Keratinocyte (primary cell): ENCODE results near the gene TMED7. TPM values are rescaled to one million over a fixed set of nuclear protein-coding genes. Genes with fewer than 3 reads are reported as not detected.

Experiments
- DNase-seq: peaks from one replicate; pipeline ENCODE4 v3.0.0-alpha.2; 2011; ENCODE audit warnings: low read depth, missing footprints, low spot score
- FAIRE-seq: peaks from 2 replicates; lab custom pipeline; 2011; peaks lifted over from hg19 to GRCh38; lab: Jason Lieb, UNC
- H2AFZ ChIP-seq: 2 replicates; pipeline ENCODE4 v1.6.0; 2012; ENCODE audit warnings: low read length, control low read depth, inconsistent platforms; ENCODE audit not compliant: control insufficient read depth
- H3K27ac ChIP-seq: 2 replicates; pipeline ENCODE4 v1.5.1; 2011; ENCODE audit warnings: low read length; ENCODE audit not compliant: control insufficient read depth, insufficient read depth
- H3K27me3 ChIP-seq: 3 replicates; pipeline ENCODE4 v1.6.0; 2011; ENCODE audit warnings: low read length; ENCODE audit not compliant: control insufficient read depth, insufficient read depth; ENCODE audit errors: extremely low read depth
- H3K36me3 ChIP-seq, 2 experiments: 2 replicates in 1 of 2; 3 replicates in 1 of 2; pipeline ENCODE4 v1.5.1; 2011; ENCODE audit warnings: low read length in 2 of 2, mild to moderate bottlenecking in 1 of 2; ENCODE audit not compliant: control insufficient read depth in 2 of 2, insufficient read depth in 2 of 2; ENCODE audit errors: extremely low read depth in 1 of 2
- H3K4me1 ChIP-seq: 3 replicates; pipeline ENCODE4 v1.5.1; 2011; ENCODE audit warnings: low read length; ENCODE audit not compliant: control insufficient read depth, insufficient read depth; ENCODE audit errors: extremely low read depth
- H3K4me2 ChIP-seq: 3 replicates; pipeline ENCODE4 v1.6.0; 2011; ENCODE audit warnings: low read depth, low read length; ENCODE audit not compliant: control insufficient read depth, insufficient read depth; ENCODE audit errors: extremely low read depth
- H3K4me3 ChIP-seq, 3 experiments: fragments of 200-600 bp in 1 of 3; sonication (generic) in 1 of 3; 2 replicates in 2 of 3; 3 replicates in 1 of 3; pipeline ENCODE4 v1.5.1; 2011 to 2016; ENCODE audit warnings: low read length in 3 of 3, mild to moderate bottlenecking in 3 of 3, control low read depth in 2 of 3, inconsistent platforms in 1 of 3, low read depth in 1 of 3, mixed read lengths in 1 of 3, mixed run types in 1 of 3, moderate library complexity in 1 of 3; ENCODE audit not compliant: control insufficient read depth in 2 of 3, insufficient read depth in 2 of 3; ENCODE audit errors: extremely low read depth in 1 of 3
- H3K79me2 ChIP-seq: 2 replicates; pipeline ENCODE4 v1.6.0; 2012; ENCODE audit warnings: low read length; ENCODE audit not compliant: control insufficient read depth, insufficient read depth
- H3K9ac ChIP-seq: 3 replicates; pipeline ENCODE4 v1.6.0; 2011; ENCODE audit warnings: low read length; ENCODE audit not compliant: control insufficient read depth, insufficient read depth; ENCODE audit errors: extremely low read depth
- H3K9me1 ChIP-seq: 3 replicates; pipeline ENCODE4 v1.6.0; 2011; ENCODE audit warnings: low read length; ENCODE audit not compliant: control insufficient read depth, insufficient read depth; ENCODE audit errors: extremely low read depth
- H3K9me3 ChIP-seq: 2 replicates; pipeline ENCODE4 v1.5.1; 2012; ENCODE audit warnings: low read depth, low read length; ENCODE audit not compliant: control insufficient read depth
- H4K20me1 ChIP-seq: 3 replicates; pipeline ENCODE4 v1.6.0; 2011; ENCODE audit warnings: low read length; ENCODE audit not compliant: control insufficient read depth, insufficient read depth; ENCODE audit errors: extremely low read depth
- EZH2 ChIP-seq: IDR thresholded peaks from one replicate; pipeline ENCODE4 v1.6.1; 2012; ENCODE audit warnings: inconsistent platforms, mild to moderate bottlenecking, low read length, moderate library complexity
- dilution Hi-C: fragments of 300-500 bp; cut with MboI; formaldehyde crosslinking; loops from one replicate; pipeline ENCODE4 v1.7.0; 2020; ENCODE audit warnings: low sequenced_read_pairs; ENCODE audit not compliant: extremely low pct_ligation_motif_present
- polyA plus RNA-seq, 5 experiments: library from polyadenylated mRNA; depleted of rRNA in 3 of 5; stranded (reverse) in 3 of 5; stranded (forward) in 1 of 5; unstranded in 1 of 5; fragments of >200 nt; gene quantifications; 1 replicate in 1 of 5; 2 replicates in 3 of 5; 3 replicates in 1 of 5; pipeline versions ENCODE4 v1.2.1 to v1.2.3, GENCODE V29; 2011 to 2012; ENCODE audit warnings: missing spikeins in 2 of 5, low read depth in 1 of 5, low replicate concordance in 1 of 5
- TF ChIP-seq, protein P1 (sequence below), 3 experiments: IDR thresholded peaks in 1 of 3; conservative IDR thresholded peaks in 1 of 3; optimal IDR thresholded peaks in 1 of 3; 2 replicates in 2 of 3; 3 replicates in 1 of 3; pipeline versions ENCODE3 to v1.5.1; 2011; ENCODE audit warnings: low read length in 3 of 3, mild to moderate bottlenecking in 3 of 3, moderate library complexity in 2 of 3, control low read depth in 1 of 3, inconsistent platforms in 1 of 3; ENCODE audit not compliant: insufficient read depth in 2 of 3; ENCODE audit errors: extremely low read depth in 1 of 3

Gene TMED7
- polyA plus RNA-seq, 1 donor (not counting 4 experiments of a cell fraction or from before 2014, with no cell fraction given), result 77.9 TPM

DNA sequence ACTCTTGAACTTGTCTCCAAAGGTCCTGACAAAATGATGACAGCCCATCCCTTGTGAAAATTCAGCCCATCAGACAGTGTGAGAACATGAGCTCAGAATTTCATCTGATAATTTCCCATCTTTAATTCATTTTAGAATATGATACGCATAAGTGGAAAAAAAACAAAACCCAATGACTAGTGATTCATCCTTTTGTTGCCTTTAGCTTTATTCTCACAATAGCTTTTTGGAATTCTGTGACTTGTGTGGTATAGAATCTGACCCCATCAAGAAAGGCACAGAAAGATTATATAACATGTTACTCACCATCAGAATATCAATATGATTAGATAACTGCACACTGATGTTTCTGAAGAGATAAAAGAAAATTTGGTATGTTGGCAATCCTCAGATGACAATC is 16.1 kb upstream of the TMED7 start:
- H3K27me3 ChIP-seq, result no peaks in the 10 kb centered on the region
- no peak overlapping the region for H3K4me2 ChIP-seq
- H3K79me2 ChIP-seq, result no peaks in the 10 kb centered on the region
- no peak overlapping the region for H3K4me3 ChIP-seq
- H4K20me1 ChIP-seq, result no peaks in the 10 kb centered on the region
- DNase-seq (no peak), FAIRE-seq (no peak)
- H3K27ac ChIP-seq, result no peak overlapping the region
- H2AFZ ChIP-seq, result no peak overlapping the region
- no peaks in the 10 kb centered on the region for H3K36me3 ChIP-seq
- dilution Hi-C loops, result no loop called here
- H3K4me1 ChIP-seq, result no peaks in the 10 kb centered on the region
- H3K9me3 ChIP-seq, result no peaks in the 10 kb centered on the region
- no peak for TF ChIP-seq EZH2
- TF ChIP-seq, protein P1, sequence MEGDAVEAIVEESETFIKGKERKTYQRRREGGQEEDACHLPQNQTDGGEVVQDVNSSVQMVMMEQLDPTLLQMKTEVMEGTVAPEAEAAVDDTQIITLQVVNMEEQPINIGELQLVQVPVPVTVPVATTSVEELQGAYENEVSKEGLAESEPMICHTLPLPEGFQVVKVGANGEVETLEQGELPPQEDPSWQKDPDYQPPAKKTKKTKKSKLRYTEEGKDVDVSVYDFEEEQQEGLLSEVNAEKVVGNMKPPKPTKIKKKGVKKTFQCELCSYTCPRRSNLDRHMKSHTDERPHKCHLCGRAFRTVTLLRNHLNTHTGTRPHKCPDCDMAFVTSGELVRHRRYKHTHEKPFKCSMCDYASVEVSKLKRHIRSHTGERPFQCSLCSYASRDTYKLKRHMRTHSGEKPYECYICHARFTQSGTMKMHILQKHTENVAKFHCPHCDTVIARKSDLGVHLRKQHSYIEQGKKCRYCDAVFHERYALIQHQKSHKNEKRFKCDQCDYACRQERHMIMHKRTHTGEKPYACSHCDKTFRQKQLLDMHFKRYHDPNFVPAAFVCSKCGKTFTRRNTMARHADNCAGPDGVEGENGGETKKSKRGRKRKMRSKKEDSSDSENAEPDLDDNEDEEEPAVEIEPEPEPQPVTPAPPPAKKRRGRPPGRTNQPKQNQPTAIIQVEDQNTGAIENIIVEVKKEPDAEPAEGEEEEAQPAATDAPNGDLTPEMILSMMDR (optimal IDR thresholded peaks at IDR 0.05 in 1 of 3, IDR thresholded peaks at IDR 0.05 in 1 of 3, conservative IDR thresholded peaks at IDR 0.05 in 1 of 3; ENCODE audit: extremely low read depth in 1 of 3, insufficient read depth in 2 of 3, low read length in 3 of 3), result no peak
- H3K9ac ChIP-seq, result no peak overlapping the region
- H3K9me1 ChIP-seq, result no peaks in the 10 kb centered on the region

DNA sequence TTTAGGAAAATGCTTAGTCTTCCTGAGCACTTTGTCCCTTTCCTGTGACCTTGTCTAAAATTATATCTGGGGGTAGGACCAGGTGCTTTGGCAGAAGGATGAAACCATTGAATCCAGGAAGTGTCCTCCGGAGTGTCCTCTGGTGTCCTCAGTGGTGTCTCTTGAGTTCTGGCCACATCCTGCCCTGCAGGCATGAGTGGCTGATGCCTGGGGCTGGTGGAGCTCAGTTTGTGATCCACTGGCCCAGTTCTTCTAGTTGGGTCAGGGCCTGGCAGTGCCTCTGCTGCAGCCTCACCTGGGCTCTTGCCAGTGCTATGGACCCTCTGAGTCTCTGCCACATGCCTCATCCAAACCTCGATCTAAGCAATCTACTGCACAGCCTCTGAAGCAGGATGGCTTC is 14.4 kb upstream of the TMED7 start:
- H3K9me3 ChIP-seq, result no peaks in the 10 kb centered on the region
- dilution Hi-C loops, result no loop called here
- H3K27ac ChIP-seq, result no peak overlapping the region
- H3K9ac ChIP-seq, result no peak overlapping the region
- H3K4me3 ChIP-seq, result no peak overlapping the region
- no peaks in the 10 kb centered on the region for H3K79me2 ChIP-seq
- no peak for TF ChIP-seq EZH2
- TF ChIP-seq, protein P1 (optimal IDR thresholded peaks at IDR 0.05 in 1 of 3, IDR thresholded peaks at IDR 0.05 in 1 of 3, conservative IDR thresholded peaks at IDR 0.05 in 1 of 3; ENCODE audit: extremely low read depth in 1 of 3, insufficient read depth in 2 of 3, low read length in 3 of 3), result no peak
- no peaks in the 10 kb centered on the region for H3K4me1 ChIP-seq
- H3K4me2 ChIP-seq, result no peak overlapping the region
- H3K27me3 ChIP-seq, result no peaks in the 10 kb centered on the region
- no peaks in the 10 kb centered on the region for H3K36me3 ChIP-seq
- FAIRE-seq (no peak), DNase-seq (no peak)
- H3K9me1 ChIP-seq, result no peaks in the 10 kb centered on the region
- no peaks in the 10 kb centered on the region for H4K20me1 ChIP-seq
- no peak overlapping the region for H2AFZ ChIP-seq
